WI38 (cell line): Measurements from ENCODE around the gene DMRT1.

ENCODE experiments used
- H3K4me3 ChIP-seq: 2 replicates; pipeline ENCODE4 v1.5.1; 2011; ENCODE audit warnings: low read depth, mild to moderate bottlenecking, control low read depth, low read length
- TF ChIP-seq, protein P1 (sequence below): IDR thresholded peaks from 2 replicates; pipeline ENCODE4 v1.5.1; 2012; ENCODE audit warnings: low read depth, mild to moderate bottlenecking, control low read depth, low read length

Gene DMRT1

DNA sequence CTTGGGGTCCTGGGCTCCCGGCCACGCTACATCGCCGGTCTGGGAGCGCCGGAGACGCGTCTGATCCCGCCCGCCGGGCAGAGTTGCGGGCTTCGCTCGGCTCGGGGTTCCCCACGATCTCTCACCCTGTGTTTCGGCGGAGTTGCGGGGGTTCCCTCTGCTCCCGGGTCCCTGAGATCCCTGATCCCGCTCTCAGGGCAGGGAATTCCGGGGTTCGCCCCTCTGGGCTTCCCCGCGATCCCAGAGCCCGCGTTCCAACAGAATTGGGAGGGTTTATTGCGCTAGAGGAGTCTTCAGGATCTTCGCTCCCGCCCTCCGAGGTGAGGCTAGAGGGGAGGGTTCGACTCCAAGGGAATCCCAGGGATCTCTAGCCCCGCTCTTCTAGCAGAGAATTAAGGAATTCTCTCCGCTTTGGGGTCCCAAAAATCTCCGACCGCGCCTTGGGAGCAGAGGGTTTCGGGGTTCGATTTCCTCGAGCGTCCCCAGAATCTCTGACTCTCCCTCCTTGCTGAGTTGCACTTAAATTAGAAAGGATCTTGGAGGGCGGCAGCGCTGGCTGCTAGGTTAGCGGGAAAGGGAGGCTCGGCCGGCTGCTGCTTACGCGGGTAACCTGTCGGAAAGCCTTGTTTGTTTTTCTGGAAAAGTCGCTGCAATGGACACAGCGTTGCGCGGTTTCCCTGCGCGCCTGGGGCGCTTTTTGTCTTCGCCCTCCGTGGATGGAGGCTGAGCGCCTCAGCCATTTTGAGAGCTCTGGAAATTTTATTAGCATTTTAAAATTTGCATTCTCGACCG is 1.3 kb downstream of the DMRT1 start:
- TF ChIP-seq, protein P1, sequence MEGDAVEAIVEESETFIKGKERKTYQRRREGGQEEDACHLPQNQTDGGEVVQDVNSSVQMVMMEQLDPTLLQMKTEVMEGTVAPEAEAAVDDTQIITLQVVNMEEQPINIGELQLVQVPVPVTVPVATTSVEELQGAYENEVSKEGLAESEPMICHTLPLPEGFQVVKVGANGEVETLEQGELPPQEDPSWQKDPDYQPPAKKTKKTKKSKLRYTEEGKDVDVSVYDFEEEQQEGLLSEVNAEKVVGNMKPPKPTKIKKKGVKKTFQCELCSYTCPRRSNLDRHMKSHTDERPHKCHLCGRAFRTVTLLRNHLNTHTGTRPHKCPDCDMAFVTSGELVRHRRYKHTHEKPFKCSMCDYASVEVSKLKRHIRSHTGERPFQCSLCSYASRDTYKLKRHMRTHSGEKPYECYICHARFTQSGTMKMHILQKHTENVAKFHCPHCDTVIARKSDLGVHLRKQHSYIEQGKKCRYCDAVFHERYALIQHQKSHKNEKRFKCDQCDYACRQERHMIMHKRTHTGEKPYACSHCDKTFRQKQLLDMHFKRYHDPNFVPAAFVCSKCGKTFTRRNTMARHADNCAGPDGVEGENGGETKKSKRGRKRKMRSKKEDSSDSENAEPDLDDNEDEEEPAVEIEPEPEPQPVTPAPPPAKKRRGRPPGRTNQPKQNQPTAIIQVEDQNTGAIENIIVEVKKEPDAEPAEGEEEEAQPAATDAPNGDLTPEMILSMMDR = no peak
- H3K4me3 ChIP-seq = no peak overlapping the region

DNA sequence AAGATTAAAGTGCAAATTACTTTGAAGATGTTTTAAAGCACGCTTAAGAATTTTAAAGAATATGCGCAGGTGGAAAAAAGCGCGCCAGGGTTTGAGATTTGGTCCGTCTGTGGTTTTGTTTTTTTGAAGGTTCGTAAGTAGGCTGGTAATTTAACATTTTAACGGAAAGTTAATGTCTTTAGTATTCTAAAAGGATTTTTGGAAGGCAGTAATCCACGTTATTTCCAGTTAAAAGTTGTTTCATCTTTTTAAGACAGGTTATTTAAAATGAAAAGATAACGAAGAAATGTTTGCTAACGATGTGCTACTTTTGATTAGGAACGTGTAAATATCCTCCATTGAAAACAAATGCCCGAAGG is 1.9 kb downstream of the DMRT1 start:
- TF ChIP-seq, protein P1 = no peak
- H3K4me3 ChIP-seq = no peak overlapping the region

DNA sequence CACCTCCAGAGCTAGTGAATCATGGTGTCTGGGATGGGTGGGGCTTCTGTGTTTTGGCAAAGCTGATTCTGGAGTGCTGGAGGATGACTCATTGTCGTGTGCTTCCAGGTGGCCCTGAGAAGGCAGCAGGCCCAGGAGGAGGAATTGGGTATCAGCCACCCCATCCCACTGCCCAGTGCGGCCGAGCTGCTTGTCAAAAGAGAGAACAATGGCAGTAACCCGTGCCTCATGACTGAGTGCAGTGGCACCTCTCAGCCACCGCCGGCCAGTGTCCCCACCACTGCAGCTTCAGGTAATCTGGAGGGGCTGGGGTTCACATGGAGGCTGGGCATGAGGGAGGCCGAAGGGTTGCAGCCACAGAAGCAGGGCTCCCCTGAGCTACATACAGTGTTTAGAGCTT is 5.4 kb downstream of the DMRT1 start:
- H3K4me3 ChIP-seq = no peak overlapping the region
- TF ChIP-seq, protein P1 = no peak

DNA sequence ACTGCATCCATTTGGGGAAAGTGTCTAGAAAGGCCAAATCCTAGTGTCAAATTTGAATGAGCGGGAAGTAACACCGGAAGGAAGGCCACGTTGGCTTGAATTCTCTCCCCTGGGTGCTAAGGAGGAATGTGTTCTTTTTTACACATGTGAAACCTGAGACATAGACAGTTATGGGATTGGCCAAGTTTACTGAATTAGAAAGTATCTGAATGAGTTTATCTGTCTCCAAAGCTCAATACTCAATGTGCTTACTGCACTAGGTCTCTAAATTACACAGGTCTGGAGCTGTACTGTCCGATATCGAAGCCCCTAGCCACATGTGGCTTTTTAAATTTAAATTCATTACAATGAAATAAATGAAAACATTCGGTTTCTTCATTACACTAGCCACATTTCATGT is 6.0 kb downstream of the DMRT1 start:
- TF ChIP-seq, protein P1 = no peak

DNA sequence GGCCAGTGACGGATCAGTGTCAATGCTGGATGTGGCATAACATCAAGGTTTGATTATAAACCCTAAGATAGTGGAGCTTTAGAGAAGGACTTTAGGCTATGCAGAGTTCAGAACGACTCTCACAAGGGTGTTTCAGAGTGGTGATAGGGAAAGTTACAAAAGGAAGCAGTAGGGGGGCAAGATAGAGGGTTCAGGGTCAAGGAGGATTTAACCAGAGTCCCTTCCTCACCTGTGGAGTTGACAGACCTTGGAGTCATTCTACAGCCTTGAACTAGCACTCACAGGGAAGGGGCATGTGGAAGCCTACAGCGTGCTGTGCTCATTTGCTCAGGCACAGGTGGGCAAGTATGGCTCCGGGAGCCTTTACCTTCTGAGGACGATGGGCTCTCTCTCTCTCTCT is 7.9 kb downstream of the DMRT1 start:
- TF ChIP-seq, protein P1 = no peak
- H3K4me3 ChIP-seq = no peak overlapping the region

More for the DNA sequence above, 6.0 kb downstream of the DMRT1 start:
- no peak overlapping the region for H3K4me3 ChIP-seq

DNA sequence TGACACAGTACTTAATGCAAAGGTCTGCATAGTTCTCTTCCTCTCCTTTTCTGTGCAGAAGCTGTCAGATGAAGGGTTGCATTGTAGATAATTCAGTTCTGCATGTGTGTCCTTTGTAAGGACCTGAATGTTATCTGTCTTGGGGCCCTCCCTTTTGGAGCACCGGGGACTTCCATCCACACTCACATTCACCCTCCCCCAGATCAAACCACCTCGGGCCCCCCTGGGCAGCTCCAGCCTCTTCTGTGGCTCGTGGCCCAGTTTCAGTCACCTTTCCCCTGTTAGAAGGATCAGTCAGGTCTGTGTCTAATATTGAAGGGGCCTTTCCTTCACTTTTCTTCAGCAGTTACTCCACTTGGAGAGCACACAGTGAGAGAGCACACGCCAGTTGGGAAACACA is 11.0 kb downstream of the DMRT1 start:
- TF ChIP-seq, protein P1 = no peak
- H3K4me3 ChIP-seq = no peak overlapping the region

DNA sequence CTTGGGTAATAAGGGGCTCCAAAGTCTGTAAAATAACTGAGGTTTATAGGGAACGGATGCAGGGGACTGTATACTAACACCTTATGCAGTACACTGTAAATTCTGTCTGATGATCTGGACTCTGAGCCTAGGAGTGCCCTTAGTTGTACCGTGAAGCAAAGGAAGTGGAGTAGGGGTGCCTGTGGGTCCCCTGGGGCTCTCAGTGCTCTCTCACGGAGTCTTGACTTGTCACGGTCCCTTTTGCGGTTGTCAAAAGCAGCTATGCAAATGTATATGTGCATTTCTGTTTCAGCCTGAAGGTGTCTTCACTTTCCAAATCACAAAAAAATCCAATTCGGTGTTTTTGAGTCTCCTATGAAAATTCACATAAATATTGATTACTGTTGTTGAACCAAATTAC is 17.8 kb downstream of the DMRT1 start:
- TF ChIP-seq, protein P1 = no peak
- H3K4me3 ChIP-seq = no peak overlapping the region
